SK-N-SH treated with all-trans-retinoic acid at 6 μM for 48 hours (cell line): ENCODE data around the gene MED26.
A peak's percentile ranks its signal among the peaks of the same experiment; 100 is the strongest.

Source experiments
- ARNTL ChIP-seq: fragments of 450-650 bp; formaldehyde crosslinking; IDR thresholded peaks from 2 replicates; pipeline ENCODE4 v1.5.0; 2020; ENCODE audit warnings: low read depth, mild to moderate bottlenecking, moderate library complexity, borderline replicate concordance
- BACH2 ChIP-seq: fragments of 250-450 bp; sonication (Bioruptor Pico); IDR thresholded peaks from 2 replicates; pipeline ENCODE4 v1.9.0; 2021; ENCODE audit warnings: mild to moderate bottlenecking, borderline replicate concordance
- CREB5 ChIP-seq: fragments of 250-450 bp; sonication (Bioruptor Pico); IDR thresholded peaks from 2 replicates; pipeline ENCODE4 v1.5.1; 2020; ENCODE audit warnings: low read depth, mild to moderate bottlenecking, moderate library complexity
- ESRRG ChIP-seq: fragments of 250-450 bp; sonication (Bioruptor Pico); IDR thresholded peaks from 2 replicates; pipeline ENCODE4 v1.6.1; 2021; ENCODE audit warnings: mild to moderate bottlenecking
- PATZ1 ChIP-seq: fragments of 250-450 bp; sonication (Bioruptor Pico); IDR thresholded peaks from 2 replicates; pipeline ENCODE4 v1.8.0; 2020; ENCODE audit warnings: mild to moderate bottlenecking, moderate library complexity, borderline replicate concordance
- TCF4 ChIP-seq: fragments of 250-450 bp; sonication (Bioruptor Pico); IDR thresholded peaks from 2 replicates; pipeline ENCODE4 v1.8.0; 2021; ENCODE audit warnings: mild to moderate bottlenecking, moderate library complexity, borderline replicate concordance
- TSHZ2 ChIP-seq: fragments of 250-450 bp; sonication (Bioruptor Pico); IDR thresholded peaks from 2 replicates; pipeline ENCODE4 v1.5.0; 2020; ENCODE audit warnings: mild to moderate bottlenecking, moderate library complexity
- ZFP30 ChIP-seq: fragments of 450-650 bp; formaldehyde crosslinking; IDR thresholded peaks from 2 replicates; pipeline ENCODE4 v1.5.0; 2022; ENCODE audit warnings: mild to moderate bottlenecking, moderate library complexity
- ZNF8 ChIP-seq: fragments of 450-650 bp; formaldehyde crosslinking; IDR thresholded peaks from 2 replicates; pipeline ENCODE4 v1.5.0; 2020; ENCODE audit warnings: mild to moderate bottlenecking, moderate library complexity

- no peak for TF ChIP-seq ARNTL
- TF ChIP-seq ZFP30 (CRISPR knock-in tag), result no peak
- peak; percentile 80; the same call in 1 of the 2 replicates for TF ChIP-seq TCF4 (CRISPR knock-in tag)
- no peak for TF ChIP-seq TSHZ2 (CRISPR knock-in tag)
- no peak for TF ChIP-seq CREB5 (CRISPR knock-in tag)
- TF ChIP-seq ESRRG (CRISPR knock-in tag), result no peak
- no peak for TF ChIP-seq PATZ1 (CRISPR knock-in tag)
- TF ChIP-seq ZNF8 (CRISPR knock-in tag), result no peak
- TF ChIP-seq BACH2 (CRISPR knock-in tag), result no peak
Measured at GRCh38 chr19:16628984-16629691, 1.1 kb upstream of the MED26 start.
